ENCODE measurements around the gene FICD. TPM values are rescaled to one million over a fixed set of nuclear protein-coding genes. Genes with fewer than 3 reads are reported as not detected.

FICD gene
- total RNA-seq, 2 donors from 2014 or later = 6.2 to 6.8 TPM

DNA sequence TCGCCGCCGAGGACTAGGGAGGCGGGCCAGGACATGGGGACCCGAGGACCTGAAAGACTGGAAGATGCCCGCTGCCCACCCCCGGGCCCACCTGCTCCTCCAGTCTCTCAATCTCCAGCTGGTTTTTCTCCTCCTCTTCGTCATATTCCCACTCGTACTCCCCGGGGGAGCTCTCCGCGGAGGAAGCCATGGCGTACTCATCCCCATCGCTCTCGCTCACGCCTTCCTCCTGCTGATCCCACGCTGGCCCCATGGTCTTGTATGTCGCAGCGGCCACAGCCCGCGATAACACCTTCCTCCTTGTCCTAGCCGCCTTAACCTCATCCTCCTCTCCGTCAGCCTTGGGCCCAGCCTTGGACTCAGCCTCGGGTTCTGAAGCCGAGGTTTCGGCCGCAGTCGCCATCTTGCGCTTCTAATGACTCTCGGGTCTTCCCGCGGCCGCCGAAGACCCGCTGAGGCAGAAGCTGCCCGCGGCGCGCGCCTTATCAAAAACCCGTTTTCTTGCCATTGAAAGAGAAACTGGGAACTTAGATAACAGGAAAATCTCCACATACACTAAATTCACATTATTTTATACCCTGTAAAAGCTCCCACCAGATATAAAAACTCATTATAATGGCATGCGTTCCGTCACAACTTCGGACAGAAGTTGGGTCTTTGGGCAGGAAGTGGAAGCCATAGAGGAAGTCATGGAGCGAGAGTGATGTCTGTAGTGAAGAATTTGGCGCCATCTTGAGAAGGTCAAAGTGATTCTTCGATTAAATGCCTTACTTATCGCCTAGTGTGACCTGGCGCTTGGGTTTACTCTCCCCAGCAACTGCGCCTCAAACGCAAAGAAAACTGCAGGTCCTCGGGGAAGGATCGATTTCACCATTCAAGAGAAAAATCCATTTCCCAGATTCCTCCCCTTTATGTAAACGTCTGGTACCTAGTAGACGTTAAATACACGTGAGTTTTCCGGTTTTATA is 46.0 kb downstream of the FICD start, which contains the start of gene SART3:
SART3 (minus strand) TSS at position 422 of the 968 bp plus-strand sequence; CDS start at position 403, 19 bp downstream.
- Mint-ChIP-seq H3K27me3 (ENCODE audit: insufficient read depth) (no peaks in the 10 kb centered on the region), H3K4me1 (peaks cover 15% of the 10 kb centered on the region), H3K36me3 (ENCODE audit: low read depth) (peaks cover 34% of the 10 kb centered on the region), H3K4me3 (peak within 1 kb of the TSS; percentile 94), H3K27ac (peak within 1 kb of the TSS; percentile 100), H3K9me3 (no peaks in the 10 kb centered on the region)
- peak; percentile 93 for DNase-seq
- Histone ChIP-seq H3K4me1 (ENCODE audit: control insufficient read depth, insufficient read depth, low read length) (no peaks in the 10 kb centered on the region), H3K4me3 (ENCODE audit: low read length) (peak within 1 kb of the TSS; percentile 94), H3K27me3 (ENCODE audit: control insufficient read depth, insufficient read depth, low read length, poor library complexity, severe bottlenecking) (no peaks in the 10 kb centered on the region), H3K27ac (ENCODE audit: low read depth, low read length) (peak within 1 kb of the TSS; percentile 98), H3K36me3 (ENCODE audit: control insufficient read depth, insufficient read depth, low read length) (peaks cover 40% of the 10 kb centered on the region), H3K9me3 (ENCODE audit: control insufficient read depth, low read length) (no peaks in the 10 kb centered on the region), H3K9ac (ENCODE audit: extremely low read depth, low read length, poor library complexity, severe bottlenecking) (peak within 1 kb of the TSS; percentile 98)
- TF ChIP-seq, protein P1, sequence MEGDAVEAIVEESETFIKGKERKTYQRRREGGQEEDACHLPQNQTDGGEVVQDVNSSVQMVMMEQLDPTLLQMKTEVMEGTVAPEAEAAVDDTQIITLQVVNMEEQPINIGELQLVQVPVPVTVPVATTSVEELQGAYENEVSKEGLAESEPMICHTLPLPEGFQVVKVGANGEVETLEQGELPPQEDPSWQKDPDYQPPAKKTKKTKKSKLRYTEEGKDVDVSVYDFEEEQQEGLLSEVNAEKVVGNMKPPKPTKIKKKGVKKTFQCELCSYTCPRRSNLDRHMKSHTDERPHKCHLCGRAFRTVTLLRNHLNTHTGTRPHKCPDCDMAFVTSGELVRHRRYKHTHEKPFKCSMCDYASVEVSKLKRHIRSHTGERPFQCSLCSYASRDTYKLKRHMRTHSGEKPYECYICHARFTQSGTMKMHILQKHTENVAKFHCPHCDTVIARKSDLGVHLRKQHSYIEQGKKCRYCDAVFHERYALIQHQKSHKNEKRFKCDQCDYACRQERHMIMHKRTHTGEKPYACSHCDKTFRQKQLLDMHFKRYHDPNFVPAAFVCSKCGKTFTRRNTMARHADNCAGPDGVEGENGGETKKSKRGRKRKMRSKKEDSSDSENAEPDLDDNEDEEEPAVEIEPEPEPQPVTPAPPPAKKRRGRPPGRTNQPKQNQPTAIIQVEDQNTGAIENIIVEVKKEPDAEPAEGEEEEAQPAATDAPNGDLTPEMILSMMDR (conservative IDR thresholded peaks at IDR 0.05) = no peak
- 0 to 1% methylated on average over 38 to 57 of the region's 57 CpGs for WGBS, 2 experiments (ENCODE audit: insufficient coverage in 1 of 2, insufficient read length in 1 of 2)

DNA sequence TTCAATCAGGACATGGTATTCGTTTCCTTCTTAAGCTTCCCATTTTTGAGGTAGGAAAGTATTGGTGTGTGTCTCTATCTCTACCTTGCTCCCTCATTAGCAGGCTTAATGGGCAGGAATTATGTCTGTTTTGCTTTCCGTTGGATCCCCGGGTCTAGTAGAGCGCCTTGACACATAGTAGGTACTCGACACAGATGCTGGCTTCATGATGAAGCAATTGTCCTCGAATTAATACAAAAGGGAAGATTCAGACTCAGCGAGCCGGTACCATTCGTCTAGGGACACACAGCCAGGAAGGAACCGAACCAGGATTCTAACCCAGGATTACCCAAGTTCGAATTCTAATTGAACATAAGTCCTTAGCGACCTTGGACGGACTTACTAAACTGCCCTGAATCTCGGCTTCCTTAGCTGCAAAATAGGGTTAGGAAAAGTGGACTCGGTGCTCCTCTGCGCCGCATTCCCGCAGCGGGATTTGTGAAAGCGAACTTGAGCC is 46.8 kb downstream of the FICD start:
- Mint-ChIP-seq H3K36me3 (ENCODE audit: low read depth) (peaks cover 35% of the 10 kb centered on the region), H3K9me3 (no peaks in the 10 kb centered on the region), H3K27ac (peak overlapping the region; percentile 100), H3K4me3 (peak overlapping the region; percentile 94), H3K27me3 (ENCODE audit: insufficient read depth) (no peaks in the 10 kb centered on the region), H3K4me1 (peaks cover 15% of the 10 kb centered on the region)
- 1% methylated on average over 10 to 20 of the region's 20 CpGs for WGBS, 2 experiments (ENCODE audit: insufficient coverage in 1 of 2, insufficient read length in 1 of 2)
- peak overlapping the region; percentile 94 for H3K4me3 ChIP-seq (ENCODE audit: low read length)
- H3K27me3 ChIP-seq (ENCODE audit: control insufficient read depth, insufficient read depth, low read length, poor library complexity, severe bottlenecking) = no peaks in the 10 kb centered on the region
- H3K36me3 ChIP-seq (ENCODE audit: control insufficient read depth, insufficient read depth, low read length) = peaks cover 43% of the 10 kb centered on the region
- H3K27ac ChIP-seq (ENCODE audit: low read depth, low read length) = peak overlapping the region; percentile 98
- DNase-seq = no peak
- TF ChIP-seq, protein P1 (conservative IDR thresholded peaks at IDR 0.05) = no peak
- H3K9me3 ChIP-seq (ENCODE audit: control insufficient read depth, low read length) = no peaks in the 10 kb centered on the region
- no peaks in the 10 kb centered on the region for H3K4me1 ChIP-seq (ENCODE audit: control insufficient read depth, insufficient read depth, low read length)
- H3K9ac ChIP-seq (ENCODE audit: extremely low read depth, low read length, poor library complexity, severe bottlenecking) = peak overlapping the region; percentile 98

DNA sequence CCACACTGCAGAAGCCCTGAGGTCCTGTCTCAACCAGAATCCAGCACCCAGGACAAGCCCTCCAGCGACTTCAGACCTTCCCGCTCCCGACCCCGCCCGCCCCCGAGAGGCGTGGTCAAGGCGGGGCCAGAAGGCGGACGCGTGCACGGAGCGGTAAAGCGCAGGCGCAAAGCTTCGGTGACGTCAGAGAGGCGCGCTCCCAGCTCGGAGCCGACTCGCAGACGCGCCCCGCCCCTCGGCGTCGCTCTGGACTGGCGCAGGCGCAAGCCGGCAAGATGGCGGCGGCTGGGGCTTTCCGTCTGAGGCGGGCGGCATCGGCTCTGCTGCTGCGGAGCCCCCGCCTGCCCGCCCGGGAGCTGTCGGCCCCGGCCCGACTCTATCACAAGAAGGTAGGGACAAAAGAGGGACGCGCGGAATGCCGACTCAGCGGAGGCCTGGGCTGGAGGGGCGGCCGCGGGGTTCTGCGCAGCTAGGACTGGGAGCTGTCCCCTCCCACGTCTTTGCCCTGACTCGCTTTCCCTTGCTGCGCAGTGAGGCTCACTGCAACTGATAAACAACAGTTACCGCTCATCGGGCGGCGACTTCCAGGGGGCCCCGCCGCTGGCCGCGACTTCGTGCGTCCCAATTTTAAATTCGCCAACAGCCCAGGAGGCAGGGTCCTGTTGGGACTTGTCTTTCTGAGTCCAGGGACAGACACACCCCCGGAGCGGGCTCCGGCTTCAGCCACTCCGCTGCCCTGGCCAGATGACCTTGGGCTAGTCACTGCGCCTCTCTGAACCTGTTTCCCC is 47.5 kb downstream of the FICD start, which contains the start of gene ISCU:
ISCU (plus strand) TSS at position 249 of the 788 bp plus-strand sequence; CDS start at position 276, 27 bp downstream.
- Histone ChIP-seq H3K9ac (ENCODE audit: extremely low read depth, low read length, poor library complexity, severe bottlenecking) (peak within 1 kb of the TSS; percentile 98), H3K9me3 (ENCODE audit: control insufficient read depth, low read length) (no peaks in the 10 kb centered on the region), H3K27ac (ENCODE audit: low read depth, low read length) (peak within 1 kb of the TSS; percentile 98), H3K4me3 (ENCODE audit: low read length) (peak within 1 kb of the TSS; percentile 96), H3K4me1 (ENCODE audit: control insufficient read depth, insufficient read depth, low read length) (no peaks in the 10 kb centered on the region), H3K36me3 (ENCODE audit: control insufficient read depth, insufficient read depth, low read length) (peaks cover 46% of the 10 kb centered on the region), H3K27me3 (ENCODE audit: control insufficient read depth, insufficient read depth, low read length, poor library complexity, severe bottlenecking) (no peaks in the 10 kb centered on the region)
- no peaks in the 10 kb centered on the region for H3K9me3 Mint-ChIP-seq
- H3K4me3 Mint-ChIP-seq = peak within 1 kb of the TSS; percentile 94
- peaks cover 37% of the 10 kb centered on the region for H3K36me3 Mint-ChIP-seq (ENCODE audit: low read depth)
- DNase-seq = peak; percentile 100
- TF ChIP-seq, protein P1 (conservative IDR thresholded peaks at IDR 0.05) = no peak
- 0 to 1% methylated on average over 15 to 72 of the region's 72 CpGs for WGBS, 2 experiments (ENCODE audit: insufficient coverage in 1 of 2, insufficient read length in 1 of 2)
- H3K27me3 Mint-ChIP-seq (ENCODE audit: insufficient read depth) = no peaks in the 10 kb centered on the region
- peaks cover 15% of the 10 kb centered on the region for H3K4me1 Mint-ChIP-seq
- peak within 1 kb of the TSS; percentile 100 for H3K27ac Mint-ChIP-seq

All from endodermal cell (in vitro differentiated cells).